B cell (primary cell): ENCODE measurements around the gene RASA3. TPM values are rescaled to one million over a fixed set of nuclear protein-coding genes. Genes with fewer than 3 reads are reported as not detected.

ENCODE experiments used
- ATAC-seq: fragments of 200-7000 bp; cut with Tn5 transposase; one replicate; pipeline ENCODE4 v1.10.0; 2021; ENCODE audit warnings: low read depth, mild to moderate bottlenecking, moderate number of reproducible peaks, moderate library complexity
- CTCF ChIA-PET: fragments of 350-600 bp; sonication (Branson Sonifier 250); formaldehyde crosslinking; loops from one replicate; lab custom pipeline; 2021; ENCODE audit warnings: antibody characterized with exemption, inconsistent platforms; lab: Charles Lee
- POLR2A ChIA-PET: fragments of 350-600 bp; sonication (Branson Sonifier 250); formaldehyde crosslinking; loops from one replicate; lab custom pipeline; 2021; ENCODE audit warnings: antibody characterized with exemption; lab: Charles Lee
- DNase-seq: peaks from one replicate; pipeline ENCODE4 v3.0.0; 2013
- H2AFZ ChIP-seq: 2 replicates; pipeline ENCODE4 v1.6.1; 2012; ENCODE audit warnings: mild to moderate bottlenecking, low read depth, low read length; ENCODE audit not compliant: insufficient read depth, poor library complexity, severe bottlenecking
- H3K27ac ChIP-seq, 2 donors: 1 replicate in 1 of 2; 2 replicates in 1 of 2; pipeline ENCODE4 v1.5.1; 2012 to 2013; ENCODE audit warnings: low read length in 2 of 2, mild to moderate bottlenecking in 2 of 2, moderate library complexity in 1 of 2
- H3K27me3 ChIP-seq, 4 experiments: fragments of 200-600 bp in 1 of 4; sonication (generic) in 1 of 4; replicated peaks in 1 of 4; 1 replicate in 2 of 4; 2 replicates in 2 of 4; pipeline versions ENCODE4 v1.6.1 to v1.7.0; 2013 to 2016; ENCODE audit warnings: low read length in 3 of 4, mild to moderate bottlenecking in 2 of 4, mixed read lengths in 1 of 4, moderate library complexity in 1 of 4; ENCODE audit not compliant: insufficient read depth in 4 of 4, control insufficient read depth in 3 of 4; ENCODE audit errors: control extremely low read depth in 1 of 4
- H3K36me3 ChIP-seq, 2 experiments: replicated peaks in 1 of 2; 1 replicate in 1 of 2; 2 replicates in 1 of 2; pipeline versions ENCODE4 v1.6.1 to v1.7.1; 2013; ENCODE audit warnings: low read length in 1 of 2; ENCODE audit not compliant: insufficient read depth in 2 of 2, control insufficient read depth in 1 of 2; ENCODE audit errors: control extremely low read depth in 1 of 2, extremely low read depth in 1 of 2
- H3K4me1 ChIP-seq, 2 donors: fragments of 200-600 bp in 1 of 2; sonication (generic) in 1 of 2; 1 replicate in 1 of 2; 2 replicates in 1 of 2; pipeline versions ENCODE4 v1.5.1 to v1.6.1; 2013 to 2017; ENCODE audit warnings: low read length in 2 of 2; ENCODE audit not compliant: control insufficient read depth in 2 of 2, insufficient read depth in 2 of 2
- H3K4me2 ChIP-seq: replicated peaks from 2 replicates; pipeline ENCODE3; 2012; ENCODE audit warnings: mild to moderate bottlenecking, low read depth, low read length; ENCODE audit not compliant: poor library complexity, severe bottlenecking
- H3K4me3 ChIP-seq, 5 experiments: fragments of 200-600 bp in 1 of 5; sonication (generic) in 1 of 5; 1 replicate in 3 of 5; 2 replicates in 2 of 5; pipeline versions ENCODE4 v1.5.1 to v1.7.0; 2011 to 2016; ENCODE audit warnings: low read length in 4 of 5, mild to moderate bottlenecking in 4 of 5, low read depth in 2 of 5, control low read depth in 1 of 5, moderate library complexity in 1 of 5; ENCODE audit not compliant: insufficient read depth in 1 of 5; ENCODE audit errors: control extremely low read depth in 1 of 5, extremely low read depth in 1 of 5
- H3K79me2 ChIP-seq: fragments of 200-600 bp; sonication (generic); one replicate; pipeline ENCODE4 v1.6.0; 2016; ENCODE audit warnings: low read length; ENCODE audit not compliant: control insufficient read depth, insufficient read depth
- H3K9ac ChIP-seq: fragments of 200-600 bp; sonication (generic); 2 replicates; pipeline ENCODE4 v1.6.1; 2017; ENCODE audit warnings: mild to moderate bottlenecking, low read length, moderate library complexity
- H3K9me3 ChIP-seq, 3 donors: one replicate each; pipeline versions ENCODE4 v1.6.1 to v1.7.1; 2013; ENCODE audit warnings: low read length in 2 of 3; ENCODE audit not compliant: control insufficient read depth in 2 of 3, insufficient read depth in 1 of 3; ENCODE audit errors: control extremely low read depth in 1 of 3
- H4K20me1 ChIP-seq: 2 replicates; pipeline ENCODE4 v1.6.0; 2012; ENCODE audit warnings: mild to moderate bottlenecking, low read length; ENCODE audit not compliant: insufficient read depth, control insufficient read depth, poor library complexity, severe bottlenecking
- H3K27ac Mint-ChIP-seq: one replicate; pipeline ENCODE4 v1.8.0; 2021; ENCODE audit warnings: mixed read lengths
- H3K27me3 Mint-ChIP-seq: one replicate; pipeline ENCODE4 v1.8.0; 2021; ENCODE audit warnings: mixed read lengths
- H3K4me1 Mint-ChIP-seq: one replicate; pipeline ENCODE4 v1.8.0; 2021; ENCODE audit warnings: mixed read lengths
- H3K4me3 Mint-ChIP-seq: one replicate; pipeline ENCODE4 v1.8.0; 2021; ENCODE audit warnings: mixed read lengths
- H3K9me3 Mint-ChIP-seq: one replicate; pipeline ENCODE4 v1.8.0; 2022; ENCODE audit warnings: mixed read lengths; ENCODE audit not compliant: insufficient read depth
- EZH2 ChIP-seq: IDR thresholded peaks from 2 replicates; pipeline ENCODE4 v1.6.1; 2012; ENCODE audit warnings: borderline replicate concordance, low read depth, mild to moderate bottlenecking, moderate library complexity, low read length; ENCODE audit not compliant: insufficient read depth, poor library complexity, severe bottlenecking
- WGBS: methylation state at CpG from one replicate; pipeline ENCODE4 v1.1.5; 2013; ENCODE audit warnings: missing lambda C conversion rate; ENCODE audit not compliant: insufficient coverage; 5-methylcytosine and 5-hydroxymethylcytosine counted together
- intact Hi-C: fragments of 100-400 bp; cut with micrococcal nuclease; formaldehyde crosslinking; loops from one replicate; pipeline ENCODE4 v1.10.0; 2022
- polyA plus RNA-seq: library from polyadenylated mRNA; depleted of rRNA; stranded (reverse); fragments of >200 nt; gene quantifications from 2 replicates; pipeline ENCODE4 v1.2.3, GENCODE V29; 2012
- total RNA-seq, 2 donors: library from RNA; stranded (reverse); fragments of 120-200 nt in 1 of 2; gene quantifications; 1 replicate in 1 of 2; 2 replicates in 1 of 2; pipeline versions ENCODE4 v1.2.3 to v1.2.4, GENCODE V29; 2013 to 2022
- TF ChIP-seq, protein P1 (sequence below): fragments of 200-600 bp; IDR thresholded peaks from one replicate; pipeline ENCODE4 v1.8.0; 2022; ENCODE audit warnings: antibody characterized with exemption, mild to moderate bottlenecking

Gene RASA3
- total and polyA plus RNA-seq, 2 donors (not counting 1 experiment from before 2014, with no cell fraction given): 54.2 to 87.4 TPM

DNA sequence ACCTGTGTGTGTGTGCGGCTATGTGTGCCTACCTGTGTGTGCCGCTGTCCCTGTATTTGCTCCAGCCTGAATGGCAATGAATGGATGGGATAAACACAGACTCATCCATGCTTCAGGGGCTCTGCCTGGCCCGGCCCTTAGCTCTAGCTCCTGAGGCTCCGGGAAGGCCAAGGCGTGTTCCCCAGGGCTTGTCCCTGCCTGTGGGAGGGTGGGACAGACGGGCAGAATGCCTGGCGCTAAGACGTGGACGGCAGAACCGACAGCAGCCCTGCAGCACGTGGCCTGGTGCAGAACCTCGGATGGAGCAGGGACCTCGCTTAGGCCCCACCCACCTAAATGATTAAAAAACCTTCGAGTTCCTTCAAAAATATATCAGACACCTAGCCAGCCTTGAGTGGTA lies 100.8 kb downstream of the RASA3 start:
- H4K20me1 ChIP-seq: peaks cover 84% of the 10 kb centered on the region
- DNase-seq (no peak), ATAC-seq (no peak)
- CTCF ChIA-PET: interaction anchor here (0.9 kb wide), 1 partner anchor 40 kb away, joined by 3 read pairs; no protein-coding TSS in a partner anchor
- intact Hi-C loops: no loop called here
- H3K27ac Mint-ChIP-seq: no peak overlapping the region
- no peak overlapping the region for H2AFZ ChIP-seq
- H3K27me3 Mint-ChIP-seq: no peaks in the 10 kb centered on the region
- no peak overlapping the region for H3K4me2 ChIP-seq
- H3K79me2 ChIP-seq: peaks cover 58% of the 10 kb centered on the region
- peaks cover 24% of the 10 kb centered on the region for H3K4me1 Mint-ChIP-seq
- WGBS: 89% methylated on average over 12 of the region's 14 CpGs
- POLR2A ChIA-PET: interaction anchor here (0.7 kb wide), 1 partner anchor 10 kb away, joined by 3 read pairs; no protein-coding TSS in a partner anchor
- H3K27me3 ChIP-seq: no peaks in the 10 kb centered on the region
- H3K4me3 Mint-ChIP-seq: no peak overlapping the region
- H3K27ac ChIP-seq: no peak overlapping the region
- no peaks in the 10 kb centered on the region for H3K9me3 ChIP-seq
- TF ChIP-seq, protein P1, sequence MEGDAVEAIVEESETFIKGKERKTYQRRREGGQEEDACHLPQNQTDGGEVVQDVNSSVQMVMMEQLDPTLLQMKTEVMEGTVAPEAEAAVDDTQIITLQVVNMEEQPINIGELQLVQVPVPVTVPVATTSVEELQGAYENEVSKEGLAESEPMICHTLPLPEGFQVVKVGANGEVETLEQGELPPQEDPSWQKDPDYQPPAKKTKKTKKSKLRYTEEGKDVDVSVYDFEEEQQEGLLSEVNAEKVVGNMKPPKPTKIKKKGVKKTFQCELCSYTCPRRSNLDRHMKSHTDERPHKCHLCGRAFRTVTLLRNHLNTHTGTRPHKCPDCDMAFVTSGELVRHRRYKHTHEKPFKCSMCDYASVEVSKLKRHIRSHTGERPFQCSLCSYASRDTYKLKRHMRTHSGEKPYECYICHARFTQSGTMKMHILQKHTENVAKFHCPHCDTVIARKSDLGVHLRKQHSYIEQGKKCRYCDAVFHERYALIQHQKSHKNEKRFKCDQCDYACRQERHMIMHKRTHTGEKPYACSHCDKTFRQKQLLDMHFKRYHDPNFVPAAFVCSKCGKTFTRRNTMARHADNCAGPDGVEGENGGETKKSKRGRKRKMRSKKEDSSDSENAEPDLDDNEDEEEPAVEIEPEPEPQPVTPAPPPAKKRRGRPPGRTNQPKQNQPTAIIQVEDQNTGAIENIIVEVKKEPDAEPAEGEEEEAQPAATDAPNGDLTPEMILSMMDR: no peak
- no peak for TF ChIP-seq EZH2
- H3K9ac ChIP-seq: no peak overlapping the region
- no peak overlapping the region for H3K4me3 ChIP-seq
- peaks cover 0 to 66% of the 10 kb centered on the region in 2 experiments for H3K36me3 ChIP-seq
- H3K4me1 ChIP-seq: peaks cover 13 to 18% of the 10 kb centered on the region in 2 donors
- H3K9me3 Mint-ChIP-seq: no peaks in the 10 kb centered on the region

DNA sequence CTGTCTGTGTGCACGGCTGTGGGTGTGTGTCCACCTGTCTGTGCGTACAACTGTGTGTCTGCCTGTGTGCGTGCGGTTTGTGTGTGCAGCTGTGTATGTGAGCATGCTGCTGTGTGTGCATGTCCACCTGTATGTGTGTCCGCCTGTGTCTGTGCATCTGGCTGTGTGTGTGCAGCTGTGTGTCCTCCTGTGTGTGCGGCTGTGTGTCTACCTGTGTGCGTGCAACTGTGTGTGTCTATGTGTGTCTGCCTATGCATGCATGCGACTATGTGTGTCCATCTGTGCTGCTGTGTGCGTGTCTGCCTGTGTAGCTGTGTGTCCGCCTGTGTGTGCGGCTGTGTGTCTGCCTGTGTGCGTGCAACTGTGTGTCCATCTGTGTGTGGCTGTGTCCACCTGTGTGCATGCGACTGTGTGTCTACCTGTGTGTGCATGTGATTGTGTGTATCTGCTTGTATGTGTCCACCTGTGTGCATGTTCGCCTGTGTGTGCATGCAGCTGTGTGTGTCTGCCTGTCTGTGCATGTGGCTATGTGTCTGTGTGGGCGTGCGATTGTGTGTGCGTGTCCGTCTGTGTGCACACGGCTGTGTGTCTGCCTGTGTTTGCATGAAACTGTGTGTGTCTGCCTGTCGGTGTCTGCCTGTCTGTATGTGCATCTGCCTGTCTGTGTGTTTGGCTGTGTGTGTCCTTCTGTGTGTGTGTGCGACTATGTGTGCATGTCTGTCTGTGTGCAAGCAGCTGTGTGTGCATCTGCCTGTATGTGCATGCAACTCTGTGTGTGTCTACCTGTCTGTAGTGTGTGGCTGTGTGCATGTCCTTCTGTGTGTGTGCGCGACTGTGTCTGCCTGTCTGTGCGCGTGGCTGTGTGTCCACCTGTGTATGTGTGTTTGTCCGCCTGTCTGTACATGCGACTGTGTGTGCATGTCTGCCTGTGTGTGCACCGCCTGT lies 101.5 kb downstream of the RASA3 start:
- intact Hi-C loops: no loop called here
- DNase-seq (no peak), ATAC-seq (no peak)
- Mint-ChIP-seq H3K4me3 (no peak overlapping the region), H3K9me3 (no peaks in the 10 kb centered on the region), H3K4me1 (peaks cover 31% of the 10 kb centered on the region), H3K27me3 (no peaks in the 10 kb centered on the region), H3K27ac (peak overlapping the region; percentile 2)
- peaks cover 53% of the 10 kb centered on the region for H3K79me2 ChIP-seq
- H3K4me1 ChIP-seq: peaks cover 13 to 25% of the 10 kb centered on the region in 2 donors
- 96% methylated on average over 28 of the region's 28 CpGs for WGBS
- H3K4me2 ChIP-seq: no peak overlapping the region
- H3K27ac ChIP-seq: no peak overlapping the region
- no peaks in the 10 kb centered on the region for H3K27me3 ChIP-seq
- peaks cover 85% of the 10 kb centered on the region for H4K20me1 ChIP-seq
- H3K4me3 ChIP-seq: no peak overlapping the region
- POLR2A ChIA-PET: no interaction called here
- no peak overlapping the region for H3K9ac ChIP-seq
- no peak overlapping the region for H2AFZ ChIP-seq
- CTCF ChIA-PET: no interaction called here
- no peaks in the 10 kb centered on the region for H3K9me3 ChIP-seq
- no peak for TF ChIP-seq EZH2
- TF ChIP-seq, protein P1: no peak
- H3K36me3 ChIP-seq: peaks cover 0 to 69% of the 10 kb centered on the region in 2 experiments
